Cardiac fibroblast (primary cell): ENCODE data around the gene NLRP11.

Source experiments
- DNase-seq, 2 donors: peaks; one replicate each; pipeline versions ENCODE4 v3.0.0 to v3.0.0-alpha.2; 2010; ENCODE audit warnings: low read depth in 2 of 2
- H3K4me3 ChIP-seq, 2 donors: replicated peaks in 1 of 2; 1 replicate in 1 of 2; 2 replicates in 1 of 2; pipeline ENCODE4 v1.5.1; 2011; ENCODE audit warnings: low read depth in 2 of 2, low read length in 2 of 2, mild to moderate bottlenecking in 2 of 2, moderate library complexity in 1 of 2
- TF ChIP-seq, protein P1 (sequence below): IDR thresholded peaks from one replicate; pipeline ENCODE4 v1.5.1; 2011; ENCODE audit warnings: low read depth, mild to moderate bottlenecking, low read length, inconsistent platforms

NLRP11 gene

DNA sequence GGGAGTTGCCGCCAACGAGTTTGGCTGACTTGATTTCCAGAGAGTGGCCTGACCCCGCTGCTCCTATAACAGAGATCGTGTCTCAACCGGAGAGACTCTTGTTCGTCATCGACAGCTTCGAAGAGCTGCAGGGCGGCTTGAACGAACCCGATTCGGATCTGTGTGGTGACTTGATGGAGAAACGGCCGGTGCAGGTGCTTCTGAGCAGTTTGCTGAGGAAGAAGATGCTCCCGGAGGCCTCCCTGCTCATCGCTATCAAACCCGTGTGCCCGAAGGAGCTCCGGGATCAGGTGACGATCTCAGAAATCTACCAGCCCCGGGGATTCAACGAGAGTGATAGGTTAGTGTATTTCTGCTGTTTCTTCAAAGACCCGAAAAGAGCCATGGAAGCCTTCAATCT is 26.2 kb upstream of the NLRP11 start:
- H3K4me3 ChIP-seq, result no peak overlapping the region
- no peak for DNase-seq
- TF ChIP-seq, protein P1, sequence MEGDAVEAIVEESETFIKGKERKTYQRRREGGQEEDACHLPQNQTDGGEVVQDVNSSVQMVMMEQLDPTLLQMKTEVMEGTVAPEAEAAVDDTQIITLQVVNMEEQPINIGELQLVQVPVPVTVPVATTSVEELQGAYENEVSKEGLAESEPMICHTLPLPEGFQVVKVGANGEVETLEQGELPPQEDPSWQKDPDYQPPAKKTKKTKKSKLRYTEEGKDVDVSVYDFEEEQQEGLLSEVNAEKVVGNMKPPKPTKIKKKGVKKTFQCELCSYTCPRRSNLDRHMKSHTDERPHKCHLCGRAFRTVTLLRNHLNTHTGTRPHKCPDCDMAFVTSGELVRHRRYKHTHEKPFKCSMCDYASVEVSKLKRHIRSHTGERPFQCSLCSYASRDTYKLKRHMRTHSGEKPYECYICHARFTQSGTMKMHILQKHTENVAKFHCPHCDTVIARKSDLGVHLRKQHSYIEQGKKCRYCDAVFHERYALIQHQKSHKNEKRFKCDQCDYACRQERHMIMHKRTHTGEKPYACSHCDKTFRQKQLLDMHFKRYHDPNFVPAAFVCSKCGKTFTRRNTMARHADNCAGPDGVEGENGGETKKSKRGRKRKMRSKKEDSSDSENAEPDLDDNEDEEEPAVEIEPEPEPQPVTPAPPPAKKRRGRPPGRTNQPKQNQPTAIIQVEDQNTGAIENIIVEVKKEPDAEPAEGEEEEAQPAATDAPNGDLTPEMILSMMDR, result no peak

DNA sequence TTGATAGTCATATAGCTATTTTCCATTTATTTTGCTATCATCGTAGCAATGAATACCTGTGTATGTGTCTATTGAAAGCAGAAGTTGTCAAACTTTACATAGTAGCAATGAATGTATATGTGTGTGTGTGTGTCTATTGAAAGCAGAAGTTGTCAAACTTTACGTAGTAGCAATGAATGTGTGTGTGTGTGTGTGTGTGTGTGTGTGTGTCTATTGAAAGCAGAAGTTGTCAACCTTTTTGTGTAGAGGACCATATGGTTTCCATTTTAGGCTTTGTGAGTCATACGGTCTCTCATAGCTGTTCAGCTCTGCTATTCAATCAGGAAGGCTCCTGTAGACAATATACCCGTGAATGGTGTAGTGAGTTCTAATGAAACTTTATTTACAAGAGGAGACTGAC is 25.4 kb upstream of the NLRP11 start:
- no peak overlapping the region for H3K4me3 ChIP-seq
- no peak for DNase-seq
- TF ChIP-seq, protein P1, result no peak

DNA sequence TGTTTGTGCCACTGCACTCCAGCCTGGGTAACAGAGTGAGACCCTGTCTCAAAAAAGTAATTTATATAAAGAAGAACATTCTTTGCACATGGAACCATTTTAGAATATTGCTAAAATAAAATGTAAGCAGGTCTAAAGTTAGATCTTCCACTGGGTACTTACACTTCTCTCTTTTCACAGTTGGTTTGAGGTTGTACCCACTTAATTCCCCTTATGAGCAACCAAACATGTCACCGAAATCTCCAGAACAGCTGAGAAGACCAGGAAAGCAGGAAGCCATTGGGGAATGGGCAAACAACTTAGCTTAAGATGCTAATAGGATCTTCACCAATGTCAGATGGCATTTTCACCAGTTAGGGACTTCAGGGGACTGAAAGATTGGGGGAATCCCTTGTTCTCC is 23.4 kb upstream of the NLRP11 start:
- no peak for DNase-seq
- H3K4me3 ChIP-seq, result no peak overlapping the region
- TF ChIP-seq, protein P1, result no peak

DNA sequence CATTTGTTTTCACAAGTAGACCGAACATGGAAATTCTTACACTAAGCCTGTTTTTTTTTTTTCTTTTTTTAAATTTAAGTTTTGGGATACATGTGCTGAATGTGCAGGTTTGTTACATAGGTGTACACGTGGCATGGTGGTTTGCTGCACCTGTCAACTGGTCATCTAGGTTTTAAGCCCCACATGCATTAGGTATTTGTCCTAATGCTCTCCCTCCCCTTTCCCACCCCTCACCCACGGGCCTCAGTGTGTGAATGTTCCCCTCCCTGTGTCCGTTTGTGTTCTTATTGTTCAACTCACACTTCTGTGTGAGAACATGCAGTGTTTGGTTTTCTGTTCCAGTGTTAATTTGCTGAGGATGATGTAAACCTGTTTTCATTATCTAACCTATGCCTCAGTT is 7.1 kb upstream of the NLRP11 start:
- H3K4me3 ChIP-seq, result no peak overlapping the region
- no peak for DNase-seq
- TF ChIP-seq, protein P1, result no peak

DNA sequence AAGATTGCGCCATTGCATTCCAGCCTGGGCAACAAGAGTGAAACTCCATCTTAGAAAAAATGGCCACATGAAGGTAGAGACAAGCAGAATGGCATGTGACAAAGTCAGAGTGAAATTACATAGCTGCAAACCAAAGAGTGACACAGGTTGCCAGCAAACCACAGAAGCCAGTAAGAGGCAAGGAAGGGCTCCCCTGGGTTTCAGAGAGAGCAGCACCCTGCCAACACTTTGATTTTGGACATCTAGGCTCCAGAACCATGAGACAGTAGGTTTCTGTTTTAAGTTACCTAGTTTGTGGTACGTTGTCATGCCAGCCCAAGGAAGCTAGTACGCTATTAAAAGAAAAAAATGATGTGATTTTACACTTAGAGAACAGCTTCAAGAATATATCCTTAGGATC is 6.5 kb upstream of the NLRP11 start:
- H3K4me3 ChIP-seq, result no peak overlapping the region
- TF ChIP-seq, protein P1, result no peak
- DNase-seq, result no peak

DNA sequence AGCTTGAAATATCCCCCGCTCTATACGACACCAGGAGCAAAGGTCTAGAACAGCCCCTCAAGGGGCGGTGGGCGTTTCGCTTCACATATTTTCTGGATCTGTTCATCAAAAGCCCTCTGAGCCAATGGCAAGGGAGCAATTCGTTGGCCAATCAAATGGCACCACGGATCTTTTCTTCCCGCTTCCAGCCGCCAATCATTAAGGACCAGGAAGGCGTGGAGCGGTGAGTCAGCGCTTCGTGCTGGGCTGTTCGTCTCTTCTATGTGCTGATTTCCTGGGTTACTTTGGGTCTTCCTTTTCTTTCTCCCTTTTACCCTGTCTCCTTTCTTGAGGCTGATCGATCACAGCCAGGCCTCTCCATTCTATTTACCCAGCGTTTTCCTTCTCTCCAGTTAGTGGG is 4.5 kb upstream of the NLRP11 start, which contains the start of gene NLRP4:
Gene NLRP4 (plus strand): TSS at position 201 of the 400 bp plus-strand sequence. CDS start 15,541 bp downstream, outside the sequence.
- DNase-seq, result no peak
- no peak within 1 kb of the TSS for H3K4me3 ChIP-seq
- TF ChIP-seq, protein P1, result no peak

DNA sequence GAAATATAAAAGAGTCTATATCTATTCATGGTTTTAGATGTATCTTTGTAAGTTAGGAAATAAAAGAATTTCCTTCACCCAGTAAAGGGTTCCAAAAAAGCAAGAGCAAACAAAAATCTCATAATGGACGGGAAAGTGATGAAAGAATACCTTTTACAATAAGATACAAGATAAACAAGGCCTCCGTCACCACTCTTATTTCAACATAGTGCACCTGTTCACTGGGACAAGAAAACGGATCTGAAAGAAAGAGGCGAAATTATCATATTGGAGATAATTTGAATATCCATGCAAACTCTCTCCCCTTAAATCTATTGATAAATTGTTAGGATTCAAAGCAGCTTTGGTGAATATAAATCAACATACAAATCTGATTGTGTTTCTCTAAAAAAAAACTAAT is 877 bp upstream of the NLRP11 start:
- TF ChIP-seq, protein P1, result no peak
- H3K4me3 ChIP-seq, result no peak overlapping the region
- no peak for DNase-seq
